Astrocyte (in vitro differentiated cells and primary cell): ENCODE measurements around the gene RPS2. TPM values are rescaled to one million over a fixed set of nuclear protein-coding genes. Genes with fewer than 3 reads are reported as not detected.

Source experiments
- DNase-seq: peaks from one replicate; pipeline ENCODE4 v3.0.0-alpha.2; 2010; ENCODE audit warnings: low read depth
- FAIRE-seq: peaks from 2 replicates; lab custom pipeline; 2011; peaks lifted over from hg19 to GRCh38; lab: Jason Lieb, UNC
- H2AFZ ChIP-seq: 2 replicates; pipeline ENCODE4 v1.6.0; 2012; ENCODE audit warnings: low read depth, low read length, inconsistent platforms
- H3K27ac ChIP-seq: 2 replicates; pipeline ENCODE4 v1.5.1; 2011; ENCODE audit warnings: low read depth, low read length, inconsistent platforms
- H3K27me3 ChIP-seq: 2 replicates; pipeline ENCODE4 v1.6.0; 2011; ENCODE audit warnings: low read length, inconsistent platforms; ENCODE audit not compliant: insufficient read depth
- H3K36me3 ChIP-seq: 2 replicates; pipeline ENCODE4 v1.5.1; 2011; ENCODE audit warnings: low read length, inconsistent platforms; ENCODE audit not compliant: insufficient read depth
- H3K4me1 ChIP-seq: 2 replicates; pipeline ENCODE4 v1.5.1; 2011; ENCODE audit warnings: low read length, inconsistent platforms; ENCODE audit not compliant: insufficient read depth
- H3K4me2 ChIP-seq: 2 replicates; pipeline ENCODE4 v1.6.0; 2012; ENCODE audit warnings: low read length, inconsistent platforms
- H3K4me3 ChIP-seq: 2 replicates; pipeline ENCODE4 v1.5.1; 2011; ENCODE audit warnings: low read depth, mild to moderate bottlenecking, low read length, inconsistent platforms; ENCODE audit not compliant: insufficient read depth
- H3K79me2 ChIP-seq: 2 replicates; pipeline ENCODE4 v1.6.0; 2012; ENCODE audit warnings: mild to moderate bottlenecking, low read length, inconsistent platforms; ENCODE audit not compliant: insufficient read depth
- H3K9ac ChIP-seq: 2 replicates; pipeline ENCODE4 v1.6.0; 2012; ENCODE audit warnings: mild to moderate bottlenecking, low read length, inconsistent platforms
- H3K9me3 ChIP-seq: 2 replicates; pipeline ENCODE4 v1.5.1; 2012; ENCODE audit warnings: low read depth, mild to moderate bottlenecking, low read length, inconsistent platforms; ENCODE audit not compliant: insufficient read depth
- H4K20me1 ChIP-seq: 2 replicates; pipeline ENCODE4 v1.6.0; 2012; ENCODE audit warnings: low read length, inconsistent platforms; ENCODE audit not compliant: insufficient read depth
- H3K27ac Mint-ChIP-seq: one replicate; pipeline ENCODE4 v1.8.0; 2021; ENCODE audit warnings: mild to moderate bottlenecking, mixed read lengths; ENCODE audit not compliant: unreplicated experiment
- H3K27me3 Mint-ChIP-seq: one replicate; pipeline ENCODE4 v1.8.0; 2021; ENCODE audit warnings: low read depth, mixed read lengths; ENCODE audit not compliant: unreplicated experiment
- H3K36me3 Mint-ChIP-seq: one replicate; pipeline ENCODE4 v1.8.0; 2021; ENCODE audit warnings: low read depth, mixed read lengths; ENCODE audit not compliant: unreplicated experiment
- H3K4me1 Mint-ChIP-seq: one replicate; pipeline ENCODE4 v1.8.0; 2021; ENCODE audit warnings: low read depth, mixed read lengths; ENCODE audit not compliant: unreplicated experiment
- H3K4me3 Mint-ChIP-seq: one replicate; pipeline ENCODE4 v1.8.0; 2021; ENCODE audit warnings: mild to moderate bottlenecking, moderate library complexity, mixed read lengths; ENCODE audit not compliant: unreplicated experiment
- H3K9me3 Mint-ChIP-seq: one replicate; pipeline ENCODE4 v1.8.0; 2021; ENCODE audit warnings: mild to moderate bottlenecking, mixed read lengths; ENCODE audit not compliant: unreplicated experiment
- EZH2 ChIP-seq: IDR thresholded peaks from 2 replicates; pipeline ENCODE4 v1.6.1; 2012; ENCODE audit warnings: mild to moderate bottlenecking, low read length, inconsistent platforms; ENCODE audit not compliant: insufficient read depth
- total RNA-seq: library from RNA; stranded (reverse); gene quantifications from 2 replicates; pipeline ENCODE4 v1.2.1, GENCODE V29; 2021
- TF ChIP-seq, protein P1 (sequence below): IDR thresholded peaks from 2 replicates; pipeline ENCODE4 v1.5.1; 2011; ENCODE audit warnings: low read depth, mild to moderate bottlenecking, inconsistent platforms, low read length, moderate library complexity; ENCODE audit not compliant: insufficient read depth

RPS2 gene
- total RNA-seq, 1 donor from 2014 or later = 2,534 TPM

DNA sequence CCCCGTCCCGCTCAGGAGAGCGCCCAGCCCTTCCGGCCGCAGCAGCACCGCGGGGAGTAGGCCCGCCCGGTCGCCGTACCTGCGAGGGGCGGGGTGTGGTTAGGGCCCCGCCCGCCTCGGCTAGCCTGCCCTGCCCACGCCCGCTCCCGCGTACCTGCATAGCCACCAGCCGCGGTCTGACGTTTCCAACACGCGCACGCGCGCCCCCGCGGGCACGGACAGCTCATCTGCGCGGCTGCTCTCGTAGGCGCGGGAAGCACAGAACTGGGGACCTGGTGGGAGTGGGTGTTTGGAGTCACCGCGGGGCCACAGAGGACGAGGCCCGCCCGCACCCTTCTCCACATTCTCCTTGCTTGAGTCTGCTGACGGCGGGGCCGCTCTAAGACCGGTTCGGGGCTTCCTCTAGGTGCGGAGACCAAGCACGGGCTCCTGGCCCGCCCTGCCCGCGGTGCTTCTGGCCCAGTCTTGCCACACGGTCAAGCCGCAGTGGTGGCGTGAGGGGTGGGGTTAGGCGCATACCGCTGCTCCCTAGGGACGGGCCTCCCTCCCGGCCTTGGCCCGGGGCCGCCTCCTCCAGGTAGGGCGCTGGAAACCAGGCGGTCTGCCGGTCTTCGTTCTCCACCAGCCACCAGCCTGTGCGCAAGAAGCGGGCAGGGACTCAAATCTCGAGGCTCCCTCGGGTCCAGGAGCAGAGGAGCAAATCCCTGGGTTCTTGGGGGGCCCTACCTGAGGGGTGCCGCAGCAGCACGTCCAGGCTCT is 14.8 kb upstream of the RPS2 start:
- Histone ChIP-seq H2AFZ (no peak overlapping the region), H3K27me3 (peaks cover 32% of the 10 kb centered on the region), H3K4me3 (no peak overlapping the region), H3K9me3 (no peaks in the 10 kb centered on the region), H3K9ac (no peak overlapping the region), H3K27ac (no peak overlapping the region), H3K79me2 (peaks cover 5% of the 10 kb centered on the region), H3K4me2 (no peak overlapping the region), H3K4me1 (peaks cover 4% of the 10 kb centered on the region), H4K20me1 (peaks cover 38% of the 10 kb centered on the region), H3K36me3 (peaks cover 7% of the 10 kb centered on the region)
- Mint-ChIP-seq H3K27ac (no peak overlapping the region), H3K4me1 (peaks cover 2% of the 10 kb centered on the region), H3K27me3 (peaks cover 19% of the 10 kb centered on the region), H3K9me3 (no peaks in the 10 kb centered on the region), H3K4me3 (no peak overlapping the region), H3K36me3 (peaks cover 6% of the 10 kb centered on the region)
- no peak for FAIRE-seq
- DNase-seq = no peak
- TF ChIP-seq EZH2 = no peak
- TF ChIP-seq, protein P1, sequence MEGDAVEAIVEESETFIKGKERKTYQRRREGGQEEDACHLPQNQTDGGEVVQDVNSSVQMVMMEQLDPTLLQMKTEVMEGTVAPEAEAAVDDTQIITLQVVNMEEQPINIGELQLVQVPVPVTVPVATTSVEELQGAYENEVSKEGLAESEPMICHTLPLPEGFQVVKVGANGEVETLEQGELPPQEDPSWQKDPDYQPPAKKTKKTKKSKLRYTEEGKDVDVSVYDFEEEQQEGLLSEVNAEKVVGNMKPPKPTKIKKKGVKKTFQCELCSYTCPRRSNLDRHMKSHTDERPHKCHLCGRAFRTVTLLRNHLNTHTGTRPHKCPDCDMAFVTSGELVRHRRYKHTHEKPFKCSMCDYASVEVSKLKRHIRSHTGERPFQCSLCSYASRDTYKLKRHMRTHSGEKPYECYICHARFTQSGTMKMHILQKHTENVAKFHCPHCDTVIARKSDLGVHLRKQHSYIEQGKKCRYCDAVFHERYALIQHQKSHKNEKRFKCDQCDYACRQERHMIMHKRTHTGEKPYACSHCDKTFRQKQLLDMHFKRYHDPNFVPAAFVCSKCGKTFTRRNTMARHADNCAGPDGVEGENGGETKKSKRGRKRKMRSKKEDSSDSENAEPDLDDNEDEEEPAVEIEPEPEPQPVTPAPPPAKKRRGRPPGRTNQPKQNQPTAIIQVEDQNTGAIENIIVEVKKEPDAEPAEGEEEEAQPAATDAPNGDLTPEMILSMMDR = no peak

DNA sequence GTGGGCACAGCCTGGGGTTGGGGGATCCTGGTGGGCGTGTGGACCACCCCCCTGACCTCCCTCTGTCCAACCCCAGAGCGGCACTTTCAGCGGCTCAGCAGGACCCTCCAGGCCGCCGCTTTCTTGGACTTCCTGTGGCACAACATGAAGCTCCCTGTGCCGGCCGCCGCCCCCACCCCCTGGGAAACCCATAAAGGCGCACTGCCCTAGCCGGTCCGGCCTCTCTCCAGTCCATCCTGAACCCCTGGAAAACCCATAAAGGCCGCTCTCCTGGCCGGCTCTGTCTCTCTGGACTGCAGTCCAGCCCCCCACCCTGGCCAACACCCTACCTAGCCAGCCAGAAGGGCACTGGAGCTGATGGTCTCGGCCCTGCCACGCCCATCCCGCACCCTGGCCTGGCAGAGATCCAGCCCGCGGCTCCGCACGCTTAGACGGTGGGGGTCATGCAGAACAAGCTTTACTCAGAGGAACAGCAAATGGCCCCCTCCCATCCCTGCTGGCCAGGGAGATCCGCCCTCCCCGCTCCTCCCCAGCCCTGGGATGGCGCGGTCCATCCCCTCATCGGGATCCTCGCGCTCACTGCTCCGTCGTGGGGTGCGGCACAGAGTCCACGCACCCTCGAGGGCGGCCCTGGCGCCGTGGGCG is 14.0 kb upstream of the RPS2 start:
- Histone ChIP-seq H3K9me3 (no peaks in the 10 kb centered on the region), H3K4me3 (no peak overlapping the region), H3K36me3 (peaks cover 7% of the 10 kb centered on the region), H3K27me3 (peaks cover 32% of the 10 kb centered on the region), H4K20me1 (peaks cover 47% of the 10 kb centered on the region), H3K9ac (no peak overlapping the region), H3K4me1 (peaks cover 2% of the 10 kb centered on the region), H2AFZ (no peak overlapping the region), H3K4me2 (no peak overlapping the region), H3K79me2 (peaks cover 14% of the 10 kb centered on the region), H3K27ac (no peak overlapping the region)
- no peak overlapping the region for H3K4me3 Mint-ChIP-seq
- H3K36me3 Mint-ChIP-seq = peaks cover 6% of the 10 kb centered on the region
- TF ChIP-seq, protein P1 = no peak
- TF ChIP-seq EZH2 = no peak
- no peak overlapping the region for H3K27ac Mint-ChIP-seq
- peaks cover 19% of the 10 kb centered on the region for H3K27me3 Mint-ChIP-seq
- DNase-seq = no peak
- no peaks in the 10 kb centered on the region for H3K9me3 Mint-ChIP-seq
- peaks cover 2% of the 10 kb centered on the region for H3K4me1 Mint-ChIP-seq
- no peak for FAIRE-seq
